ENCODE measurements around the gene LECT2.
A peak's percentile ranks its signal among the peaks of the same experiment; 100 is the strongest.

Gene LECT2
- long read RNA-seq: 0 reads

- no peak for TF ChIP-seq CTCF (IDR thresholded peaks at IDR 0.05; ENCODE audit: insufficient read depth, low read length)
- no peak for TF ChIP-seq SPI1 (IDR thresholded peaks at IDR 0.05; ENCODE audit: borderline replicate concordance, low read depth)
- TF ChIP-seq GABPA (IDR thresholded peaks at IDR 0.05; ENCODE audit: low read depth): no peak
- no peak for TF ChIP-seq POLR2AphosphoS5 (IDR thresholded peaks at IDR 0.05; ENCODE audit: low read depth)
- no peak for TF ChIP-seq REST (IDR thresholded peaks at IDR 0.05; ENCODE audit: insufficient replicate concordance, low read depth)
- DNase-seq (ENCODE audit: low read depth in 1 of 2, low spot score in 1 of 2): no peak
- H3K27me3 ChIP-seq (ENCODE audit: insufficient read depth, poor library complexity, severe bottlenecking): no peaks in the 10 kb centered on the region
- H3K4me3 ChIP-seq (replicated peaks; ENCODE audit: insufficient read depth, low read length): no peak within 1 kb of the TSS
- H3K27ac ChIP-seq (replicated peaks): no peak within 1 kb of the TSS
These were observed at the start of gene LECT2 for GRCh38 chr5:135954899-135955298. Gene LECT2, minus strand, starts transcription at chr5:135954983. Its CDS starts 150 bp downstream, at chr5:135954833.

- Histone ChIP-seq H3K4me3 (replicated peaks; ENCODE audit: insufficient read depth, low read length) (no peak overlapping the region), H3K27ac (replicated peaks) (no peak overlapping the region), H3K27me3 (ENCODE audit: insufficient read depth, poor library complexity, severe bottlenecking) (no peaks in the 10 kb centered on the region)
- DNase-seq (ENCODE audit: low read depth in 1 of 2, low spot score in 1 of 2): no peak
- TF ChIP-seq REST (IDR thresholded peaks at IDR 0.05; ENCODE audit: insufficient replicate concordance, low read depth): no peak
These were observed 49.7 kb upstream of the LECT2 start for GRCh38 chr5:136004436-136004835.

GRCh38 chr5:136001466-136001981 lies 46.7 kb upstream of the LECT2 start:
- peak; percentile 25 to 41 for DNase-seq (ENCODE audit: low read depth in 1 of 2, low spot score in 1 of 2)
- TF ChIP-seq SPI1 (IDR thresholded peaks at IDR 0.05; ENCODE audit: borderline replicate concordance, low read depth) (no peak), GABPA (IDR thresholded peaks at IDR 0.05; ENCODE audit: low read depth) (no peak), POLR2AphosphoS5 (IDR thresholded peaks at IDR 0.05; ENCODE audit: low read depth) (no peak), REST (IDR thresholded peaks at IDR 0.05; ENCODE audit: insufficient replicate concordance, low read depth) (no peak), CTCF (IDR thresholded peaks at IDR 0.05; ENCODE audit: insufficient read depth, low read length) (no peak)
- no peak overlapping the region for H3K27ac ChIP-seq (replicated peaks)
- H3K27me3 ChIP-seq (ENCODE audit: insufficient read depth, poor library complexity, severe bottlenecking): no peaks in the 10 kb centered on the region
- no peak overlapping the region for H3K4me3 ChIP-seq (replicated peaks; ENCODE audit: insufficient read depth, low read length)
